ENCODE results near the gene DNLZ. TPM values are rescaled to one million over a fixed set of nuclear protein-coding genes. Genes with fewer than 3 reads are reported as not detected.
A peak's percentile ranks its signal among the peaks of the same experiment; 100 is the strongest.

The DNLZ gene
- total RNA-seq, 1 donor from 2014 or later: 31.0 TPM

GRCh38 chr9:136393531-136393930 lies 30.0 kb upstream of the DNLZ start:
- intact Hi-C loops (cut with micrococcal nuclease): no loop called here

GRCh38 chr9:136392538-136393449 lies 29.2 kb upstream of the DNLZ start:
- Mint-ChIP-seq H3K9me3 (no peaks in the 10 kb centered on the region), H3K27me3 (ENCODE audit: low read depth) (no peaks in the 10 kb centered on the region), H3K4me3 (ENCODE audit: low read depth) (no peak overlapping the region), H3K36me3 (ENCODE audit: low read depth) (peaks cover 60% of the 10 kb centered on the region), H3K4me1 (ENCODE audit: low read depth) (peaks cover 2% of the 10 kb centered on the region), H3K27ac (no peak overlapping the region)
- intact Hi-C loops (cut with micrococcal nuclease): no loop called here
- no peak for DNase-seq (ENCODE audit: low spot score)

More at GRCh38 chr9:136393531-136393930, 30.0 kb upstream of the DNLZ start:
- H3K27ac Mint-ChIP-seq: no peak overlapping the region
- no peak overlapping the region for H3K4me3 Mint-ChIP-seq (ENCODE audit: low read depth)
- peaks cover 6% of the 10 kb centered on the region for H3K4me1 Mint-ChIP-seq (ENCODE audit: low read depth)
- no peak for DNase-seq (ENCODE audit: low spot score)
- H3K36me3 Mint-ChIP-seq (ENCODE audit: low read depth): peaks cover 58% of the 10 kb centered on the region
- no peaks in the 10 kb centered on the region for H3K27me3 Mint-ChIP-seq (ENCODE audit: low read depth)
- no peaks in the 10 kb centered on the region for H3K9me3 Mint-ChIP-seq

- intact Hi-C loops (cut with micrococcal nuclease): no loop called here
- no peak overlapping the region for H3K27ac Mint-ChIP-seq
- no peak for DNase-seq (ENCODE audit: low spot score)
- no peak overlapping the region for H3K4me3 Mint-ChIP-seq (ENCODE audit: low read depth)
- H3K36me3 Mint-ChIP-seq (ENCODE audit: low read depth): peaks cover 65% of the 10 kb centered on the region
- peaks cover 2% of the 10 kb centered on the region for H3K4me1 Mint-ChIP-seq (ENCODE audit: low read depth)
- no peaks in the 10 kb centered on the region for H3K27me3 Mint-ChIP-seq (ENCODE audit: low read depth)
- no peaks in the 10 kb centered on the region for H3K9me3 Mint-ChIP-seq
Observed at GRCh38 chr9:136391737-136392537, 28.4 kb upstream of the DNLZ start.

GRCh38 chr9:136389396-136389795 lies 25.9 kb upstream of the DNLZ start:
- Mint-ChIP-seq H3K4me1 (ENCODE audit: low read depth) (peaks cover 18% of the 10 kb centered on the region), H3K4me3 (ENCODE audit: low read depth) (no peak overlapping the region), H3K9me3 (no peaks in the 10 kb centered on the region), H3K27me3 (ENCODE audit: low read depth) (no peaks in the 10 kb centered on the region), H3K36me3 (ENCODE audit: low read depth) (peaks cover 69% of the 10 kb centered on the region), H3K27ac (no peak overlapping the region)
- intact Hi-C loops (cut with micrococcal nuclease): no loop called here
- no peak for DNase-seq (ENCODE audit: low spot score)

GRCh38 chr9:136387217-136387616 lies 23.7 kb upstream of the DNLZ start:
- H3K9me3 Mint-ChIP-seq: no peaks in the 10 kb centered on the region
- H3K4me1 Mint-ChIP-seq (ENCODE audit: low read depth): peaks cover 19% of the 10 kb centered on the region
- no peak overlapping the region for H3K27ac Mint-ChIP-seq
- intact Hi-C loops (cut with micrococcal nuclease): no loop called here
- DNase-seq (ENCODE audit: low spot score): no peak
- no peak overlapping the region for H3K4me3 Mint-ChIP-seq (ENCODE audit: low read depth)
- H3K36me3 Mint-ChIP-seq (ENCODE audit: low read depth): peaks cover 79% of the 10 kb centered on the region
- no peaks in the 10 kb centered on the region for H3K27me3 Mint-ChIP-seq (ENCODE audit: low read depth)

- Mint-ChIP-seq H3K27me3 (ENCODE audit: low read depth) (no peaks in the 10 kb centered on the region), H3K9me3 (no peaks in the 10 kb centered on the region), H3K36me3 (ENCODE audit: low read depth) (peaks cover 74% of the 10 kb centered on the region), H3K27ac (no peak overlapping the region), H3K4me1 (ENCODE audit: low read depth) (peaks cover 19% of the 10 kb centered on the region), H3K4me3 (ENCODE audit: low read depth) (no peak overlapping the region)
- intact Hi-C loops (cut with micrococcal nuclease): no loop called here
- DNase-seq (ENCODE audit: low spot score): no peak
Observed at GRCh38 chr9:136386018-136386417, 22.5 kb upstream of the DNLZ start.

GRCh38 chr9:136385015-136385414 lies 21.5 kb upstream of the DNLZ start:
- H3K27me3 Mint-ChIP-seq (ENCODE audit: low read depth): no peaks in the 10 kb centered on the region
- intact Hi-C loops (cut with micrococcal nuclease): loop anchor here (2.0 kb wide), 1 partner anchor 18 kb away; no protein-coding TSS in a partner anchor

GRCh38 chr9:136383436-136383835 lies 19.9 kb upstream of the DNLZ start:
- Mint-ChIP-seq H3K9me3 (no peaks in the 10 kb centered on the region), H3K4me3 (ENCODE audit: low read depth) (no peak overlapping the region), H3K4me1 (ENCODE audit: low read depth) (peaks cover 17% of the 10 kb centered on the region), H3K27me3 (ENCODE audit: low read depth) (no peaks in the 10 kb centered on the region), H3K36me3 (ENCODE audit: low read depth) (peaks cover 58% of the 10 kb centered on the region), H3K27ac (no peak overlapping the region)
- no peak for DNase-seq (ENCODE audit: low spot score)
- intact Hi-C loops (cut with micrococcal nuclease): no loop called here

More at GRCh38 chr9:136385015-136385414, 21.5 kb upstream of the DNLZ start:
- peaks cover 19% of the 10 kb centered on the region for H3K4me1 Mint-ChIP-seq (ENCODE audit: low read depth)
- peak; percentile 57 for DNase-seq (ENCODE audit: low spot score)
- H3K36me3 Mint-ChIP-seq (ENCODE audit: low read depth): peaks cover 72% of the 10 kb centered on the region
- H3K4me3 Mint-ChIP-seq (ENCODE audit: low read depth): no peak overlapping the region
- H3K9me3 Mint-ChIP-seq: no peaks in the 10 kb centered on the region
- H3K27ac Mint-ChIP-seq: peak overlapping the region; percentile 55

- intact Hi-C loops (cut with micrococcal nuclease): no loop called here
- H3K9me3 Mint-ChIP-seq: no peaks in the 10 kb centered on the region
- H3K27me3 Mint-ChIP-seq (ENCODE audit: low read depth): no peaks in the 10 kb centered on the region
- H3K27ac Mint-ChIP-seq: no peak overlapping the region
- peaks cover 47% of the 10 kb centered on the region for H3K36me3 Mint-ChIP-seq (ENCODE audit: low read depth)
- H3K4me3 Mint-ChIP-seq (ENCODE audit: low read depth): no peak overlapping the region
- DNase-seq (ENCODE audit: low spot score): no peak
- H3K4me1 Mint-ChIP-seq (ENCODE audit: low read depth): peaks cover 17% of the 10 kb centered on the region
Observed at GRCh38 chr9:136381966-136382513, 18.5 kb upstream of the DNLZ start.

GRCh38 chr9:136381311-136381710 lies 17.8 kb upstream of the DNLZ start:
- no peak for DNase-seq (ENCODE audit: low spot score)
- H3K36me3 Mint-ChIP-seq (ENCODE audit: low read depth): peaks cover 42% of the 10 kb centered on the region
- H3K9me3 Mint-ChIP-seq: no peaks in the 10 kb centered on the region
- intact Hi-C loops (cut with micrococcal nuclease): no loop called here
- peaks cover 17% of the 10 kb centered on the region for H3K4me1 Mint-ChIP-seq (ENCODE audit: low read depth)
- H3K27ac Mint-ChIP-seq: no peak overlapping the region
- no peak overlapping the region for H3K4me3 Mint-ChIP-seq (ENCODE audit: low read depth)
- H3K27me3 Mint-ChIP-seq (ENCODE audit: low read depth): no peaks in the 10 kb centered on the region

GRCh38 chr9:136380381-136380780 lies 16.8 kb upstream of the DNLZ start:
- Mint-ChIP-seq H3K36me3 (ENCODE audit: low read depth) (peaks cover 32% of the 10 kb centered on the region), H3K9me3 (no peaks in the 10 kb centered on the region)
- intact Hi-C loops (cut with micrococcal nuclease): no loop called here

GRCh38 chr9:136379891-136380290 lies 16.3 kb upstream of the DNLZ start:
- intact Hi-C loops (cut with micrococcal nuclease): no loop called here
- Mint-ChIP-seq H3K9me3 (no peaks in the 10 kb centered on the region), H3K36me3 (ENCODE audit: low read depth) (peaks cover 28% of the 10 kb centered on the region), H3K27me3 (ENCODE audit: low read depth) (no peaks in the 10 kb centered on the region), H3K27ac (no peak overlapping the region), H3K4me1 (ENCODE audit: low read depth) (peaks cover 6% of the 10 kb centered on the region), H3K4me3 (ENCODE audit: low read depth) (no peak overlapping the region)
- DNase-seq (ENCODE audit: low spot score): no peak

More at GRCh38 chr9:136380381-136380780, 16.8 kb upstream of the DNLZ start:
- Mint-ChIP-seq H3K4me1 (ENCODE audit: low read depth) (peaks cover 9% of the 10 kb centered on the region), H3K27ac (no peak overlapping the region), H3K4me3 (ENCODE audit: low read depth) (no peak overlapping the region), H3K27me3 (ENCODE audit: low read depth) (no peaks in the 10 kb centered on the region)
- no peak for DNase-seq (ENCODE audit: low spot score)

Data from activated T-helper 2 cell treated with anti-CD3 and anti-CD28 coated beads, Interferon-gamma antibody, Interleukin-2, Interleukin-4, amounts not matched to agents 10 μg/mL and 5 μg/mL and 100 μg/mL, durations not matched to agents 14 hours and 24 hours and 36 hours (primary cell).